Smooth muscle cell (in vitro differentiated cells): ENCODE measurements around the gene CLN3. TPM values are rescaled to one million over a fixed set of nuclear protein-coding genes. Genes with fewer than 3 reads are reported as not detected.
"Not testable (repeated sequence)": the region's sequence is repeated elsewhere in the genome, so short reads cannot be mapped to it uniquely, and the experiment has no call there.

Experiments used
- DNase-seq: peaks from one replicate; lab custom pipeline; 2025; ENCODE audit not compliant: unreplicated experiment; lab: John Stamatoyannopoulos, UW
- H2AFZ ChIP-seq: fragments of 200-600 bp; sonication (generic); 2 replicates; pipeline ENCODE4 v1.6.0; 2016; ENCODE audit warnings: antibody characterized with exemption, low read depth, mild to moderate bottlenecking
- H3F3A ChIP-seq: fragments of 200-600 bp; sonication (generic); 2 replicates; pipeline ENCODE4 v1.6.0; 2017; ENCODE audit warnings: antibody characterized with exemption, low read depth
- H3K27ac ChIP-seq: fragments of 200-600 bp; sonication (generic); 2 replicates; pipeline ENCODE4 v1.5.1; 2016; ENCODE audit warnings: low read depth, mild to moderate bottlenecking
- H3K27me3 ChIP-seq: fragments of 200-600 bp; sonication (generic); 2 replicates; pipeline ENCODE4 v1.6.1; 2016; ENCODE audit warnings: low read depth, mild to moderate bottlenecking
- H3K36me3 ChIP-seq: fragments of 200-600 bp; sonication (generic); 2 replicates; pipeline ENCODE4 v1.5.1; 2016; ENCODE audit warnings: low read depth
- H3K4me1 ChIP-seq: fragments of 200-600 bp; sonication (generic); 2 replicates; pipeline ENCODE4 v1.5.1; 2016; ENCODE audit warnings: low read depth
- H3K4me2 ChIP-seq: fragments of 200-600 bp; sonication (generic); 2 replicates; pipeline ENCODE4 v1.6.0; 2016; ENCODE audit warnings: mild to moderate bottlenecking
- H3K4me3 ChIP-seq: fragments of 200-600 bp; sonication (generic); 2 replicates; pipeline ENCODE4 v1.5.1; 2016; ENCODE audit warnings: mild to moderate bottlenecking
- H3K79me2 ChIP-seq: fragments of 200-600 bp; sonication (generic); 2 replicates; pipeline ENCODE4 v1.6.0; 2016; ENCODE audit warnings: low read depth, mild to moderate bottlenecking
- H3K9ac ChIP-seq: fragments of 200-600 bp; sonication (generic); 2 replicates; pipeline ENCODE4 v1.6.0; 2016; ENCODE audit warnings: low read depth
- H3K9me3 ChIP-seq: fragments of 200-600 bp; sonication (generic); replicated peaks from 2 replicates; pipeline ENCODE4 v1.5.1; 2016; ENCODE audit warnings: low read depth
- H4K20me1 ChIP-seq: fragments of 200-600 bp; sonication (generic); 2 replicates; pipeline ENCODE4 v1.6.0; 2016; ENCODE audit warnings: low read depth
- CTCF ChIP-seq: fragments of 200-600 bp; sonication (generic); IDR thresholded peaks from 2 replicates; pipeline ENCODE4 v1.5.1; 2017; ENCODE audit warnings: borderline replicate concordance, mild to moderate bottlenecking, antibody characterized with exemption; ENCODE audit not compliant: insufficient read depth, poor library complexity, severe bottlenecking
- WGBS: methylation state at CpG from one replicate; pipeline ENCODE4 v1.1.7; 2016; ENCODE audit warnings: low lambda C conversion rate; 5-methylcytosine and 5-hydroxymethylcytosine counted together
- polyA plus RNA-seq: library from polyadenylated mRNA; unstranded; fragments of >200 nt; fragmentation: Nextera tagmentation; extraction: Ambion mirVana; gene quantifications from 2 replicates; pipeline ENCODE4 v1.2.1, GENCODE V29; 2016
- total RNA-seq: library from RNA; depleted of rRNA; stranded (reverse); fragments of >200 nt; gene quantifications from 2 replicates; pipeline ENCODE4 v1.2.3, GENCODE V29; 2014

The CLN3 gene
- total and polyA plus RNA-seq, 2 experiments from 2014 or later = 10.5 to 19.6 TPM

- Histone ChIP-seq H2AFZ (peak overlapping the region; percentile 100), H3K4me2 (peak overlapping the region; percentile 97), H3K36me3 (no peaks in the 10 kb centered on the region), H3K27ac (peak overlapping the region; percentile 97), H3K27me3 (no peaks in the 10 kb centered on the region), H3K4me3 (peak overlapping the region; percentile 93), H4K20me1 (no peaks in the 10 kb centered on the region), H3K4me1 (peaks cover 5% of the 10 kb centered on the region), H3K9me3 (no peaks in the 10 kb centered on the region), H3K79me2 (no peaks in the 10 kb centered on the region), H3K9ac (peak overlapping the region; percentile 98), H3F3A (no peaks in the 10 kb centered on the region)
- under 1% methylated on average over 42 of the region's 42 CpGs for WGBS
- no peak for DNase-seq
- TF ChIP-seq CTCF = peak; percentile 7
These were observed 474 bp downstream of the CLN3 start for GRCh38 chr16:28491230-28491969.

DNA sequence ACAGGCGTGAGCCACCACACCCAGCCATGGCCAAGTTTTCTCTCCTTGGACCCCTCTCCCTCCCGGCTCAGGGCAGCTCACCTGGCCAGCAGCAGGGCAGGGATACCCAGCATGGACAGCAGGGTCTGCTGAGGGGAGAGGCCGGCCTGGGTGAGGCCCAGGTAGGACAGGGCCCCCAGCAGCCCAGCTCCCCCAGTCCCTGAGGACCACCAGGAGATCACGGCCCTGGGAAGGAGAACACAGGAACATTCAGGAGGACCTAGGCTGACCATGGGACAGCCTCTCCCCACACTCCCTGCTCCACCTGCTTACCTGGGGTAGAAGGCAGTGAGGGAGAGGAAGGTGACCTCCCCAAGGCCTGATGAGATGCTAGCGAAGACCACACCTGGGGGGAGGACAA, 5.6 kb downstream of the CLN3 start:
- H3K4me1 ChIP-seq = peaks cover 5% of the 10 kb centered on the region
- H3K79me2 ChIP-seq = no peaks in the 10 kb centered on the region
- DNase-seq = no peak
- H3K4me2 ChIP-seq = no peak overlapping the region
- no peaks in the 10 kb centered on the region for H3F3A ChIP-seq
- no peaks in the 10 kb centered on the region for H3K27me3 ChIP-seq
- no peak overlapping the region for H3K27ac ChIP-seq
- H3K36me3 ChIP-seq = no peaks in the 10 kb centered on the region
- no peak overlapping the region for H3K9ac ChIP-seq
- H3K4me3 ChIP-seq = no peak overlapping the region
- TF ChIP-seq CTCF = no peak
- no peaks in the 10 kb centered on the region for H4K20me1 ChIP-seq
- H2AFZ ChIP-seq = no peak overlapping the region
- H3K9me3 ChIP-seq = no peaks in the 10 kb centered on the region
- WGBS = 97% methylated on average over 5 of the region's 5 CpGs

DNA sequence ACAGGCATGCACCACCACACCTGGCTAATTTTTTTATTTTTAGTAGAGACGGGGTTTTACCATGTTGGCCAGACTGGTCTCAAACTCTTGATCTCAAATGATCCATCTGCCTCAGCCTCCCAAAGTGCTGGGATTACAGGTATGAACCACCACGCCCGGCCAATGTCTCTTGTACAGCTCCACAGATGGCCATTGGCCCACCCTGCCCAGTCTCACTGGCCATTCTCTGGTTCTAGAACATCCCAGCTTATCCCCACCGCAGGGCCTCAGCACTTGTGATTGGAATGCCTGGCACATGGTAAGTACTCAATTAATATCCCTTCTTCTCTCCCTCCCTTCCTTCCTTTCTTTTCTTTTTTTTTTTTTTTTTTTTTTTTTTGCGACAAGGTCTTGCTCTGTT, 8.5 kb downstream of the CLN3 start:
- H3K27ac ChIP-seq, H4K20me1 ChIP-seq: not testable (repeated sequence)

DNA sequence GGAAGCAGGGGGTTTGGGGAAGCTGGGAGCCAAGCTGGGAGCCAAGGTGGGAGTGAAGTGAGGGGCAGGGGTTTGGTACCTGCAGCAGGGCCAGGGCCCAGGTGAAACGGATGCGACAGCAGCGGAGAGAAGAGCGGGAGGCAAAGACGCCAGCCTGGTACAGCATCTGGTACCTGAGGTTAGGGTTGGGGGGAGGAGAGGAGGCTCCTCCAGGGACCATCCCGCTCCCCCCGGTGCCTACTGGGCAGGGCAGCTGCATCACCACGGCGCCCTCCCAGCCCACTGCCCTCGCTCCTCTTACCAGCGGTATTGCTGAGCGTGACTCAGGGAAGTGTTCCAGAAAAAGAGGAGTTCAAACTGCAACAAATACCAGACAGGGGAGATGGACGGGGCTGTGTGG, 9.8 kb downstream of the CLN3 start:
- 98% methylated on average over 13 of the region's 13 CpGs for WGBS
- no peak overlapping the region for H3K9ac ChIP-seq
- DNase-seq = no peak
- H3K4me2 ChIP-seq = no peak overlapping the region
- H3K79me2 ChIP-seq = no peaks in the 10 kb centered on the region
- H3K4me1 ChIP-seq = no peaks in the 10 kb centered on the region
- H3K9me3 ChIP-seq = no peaks in the 10 kb centered on the region
- H3K36me3 ChIP-seq = no peaks in the 10 kb centered on the region
- TF ChIP-seq CTCF = no peak
- H2AFZ ChIP-seq = no peak overlapping the region
- no peak overlapping the region for H3K27ac ChIP-seq
- no peaks in the 10 kb centered on the region for H3F3A ChIP-seq
- H3K4me3 ChIP-seq = no peak overlapping the region
- no peaks in the 10 kb centered on the region for H4K20me1 ChIP-seq
- H3K27me3 ChIP-seq = no peaks in the 10 kb centered on the region

More for the DNA sequence above, 8.5 kb downstream of the CLN3 start:
- 92% methylated on average over 4 of the region's 5 CpGs for WGBS
- not testable (repeated sequence) for H3F3A ChIP-seq, H3K4me2 ChIP-seq, H2AFZ ChIP-seq, H3K27me3 ChIP-seq, H3K9me3 ChIP-seq, H3K9ac ChIP-seq, H3K4me3 ChIP-seq, H3K36me3 ChIP-seq, H3K79me2 ChIP-seq, H3K4me1 ChIP-seq, DNase-seq
